Right cardiac atrium (tissue), 5 donors: ENCODE data around the gene RALY. TPM values are rescaled to one million over a fixed set of nuclear protein-coding genes. Genes with fewer than 3 reads are reported as not detected.

Experiments
- ATAC-seq, 2 donors: fragments of 200-7000 bp; cut with Tn5 transposase; one replicate each; pipeline versions ENCODE4 v1.8.0 to v1.9.1; 2020; ENCODE audit warnings: moderate library complexity in 2 of 2, mild to moderate bottlenecking in 1 of 2
- DNase-seq, 3 donors: peaks; one replicate each; pipeline ENCODE4 v3.0.0-alpha.2; 2020
- H3K27ac ChIP-seq: one replicate; pipeline ENCODE4 v1.5.1; 2013; ENCODE audit warnings: mild to moderate bottlenecking, low read length, control low read depth, moderate library complexity
- H3K27me3 ChIP-seq: one replicate; pipeline ENCODE4 v1.6.1; 2013; ENCODE audit not compliant: control insufficient read depth, insufficient read depth
- H3K4me1 ChIP-seq: one replicate; pipeline ENCODE4 v1.6.1; 2013; ENCODE audit warnings: low read length; ENCODE audit not compliant: control insufficient read depth, insufficient read depth
- H3K4me3 ChIP-seq: one replicate; pipeline ENCODE4 v1.5.1; 2013; ENCODE audit warnings: low read length, control low read depth
- H3K9me3 ChIP-seq: one replicate; pipeline ENCODE4 v1.6.1; 2013; ENCODE audit warnings: low read length; ENCODE audit not compliant: control insufficient read depth
- WGBS: extraction: QIAGEN DNeasy Blood & Tissue Kit; methylation state at CpG from one replicate; pipeline ENCODE4 v1.1.7; 2013; 5-methylcytosine and 5-hydroxymethylcytosine counted together
- intact Hi-C, 4 donors: fragments of 100-400 bp; cut with DNase I; formaldehyde crosslinking; loops; one replicate each; pipeline versions ENCODE4 v1.11.0 to v1.14.0; 2022 to 2023
- polyA plus RNA-seq: library from polyadenylated mRNA; stranded (reverse); fragments of 200-250 nt; gene quantifications from one replicate; pipeline ENCODE4 v1.2.3, GENCODE V29; 2013
- total RNA-seq, 4 donors: library from RNA; stranded (reverse); fragmentation: NEBNext Ultra II Directional; extraction: Animal tissue kit (Norgen Biotek cat#: 25700); gene quantifications; one replicate each; pipeline ENCODE4 v1.2.1, GENCODE V29; 2021
- donor health status: healthy with polysubstance abuse.
- donor health status: DM: no; HTN: yes; CAD: no.
- donor health status: DM: no; HTN: no; CAD: no.
- donor health status: DM: no; HTN: yes; CAD: no; lungs with severe emphysema.
- donor health status: DM: yes; HTN: yes; CAD: no.

Gene RALY
- total and polyA plus RNA-seq, 5 donors = 98.6 to 137 (median 116) TPM

DNA sequence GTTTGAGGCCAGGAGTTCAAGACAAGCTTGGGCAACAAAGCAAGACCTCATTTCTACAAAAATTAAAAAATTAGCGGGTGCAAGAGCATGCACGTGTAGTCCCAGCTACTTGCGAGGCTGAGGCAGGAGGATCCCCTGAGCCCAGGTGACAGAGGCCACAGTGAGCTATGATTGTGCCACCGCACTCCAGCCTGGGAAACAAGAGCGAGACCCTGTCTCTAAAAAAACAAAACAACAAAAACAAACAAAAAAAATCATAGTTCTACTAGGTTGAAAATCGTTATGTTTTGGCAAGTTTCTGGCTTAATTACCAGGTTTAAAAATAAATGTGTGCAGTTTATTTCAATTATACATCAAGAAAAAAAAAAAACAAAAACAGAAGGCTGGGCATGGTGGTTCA lies 115.7 kb downstream of the RALY start:
- Histone ChIP-seq H3K9me3 (no peaks in the 10 kb centered on the region), H3K27me3 (no peaks in the 10 kb centered on the region), H3K27ac (no peak overlapping the region), H3K4me1 (peaks cover 11% of the 10 kb centered on the region), H3K4me3 (no peak overlapping the region)
- 90% methylated on average over 6 of the region's 6 CpGs for WGBS
- intact Hi-C loops = no loop called here
- DNase-seq = no peak
- no peak for ATAC-seq

DNA sequence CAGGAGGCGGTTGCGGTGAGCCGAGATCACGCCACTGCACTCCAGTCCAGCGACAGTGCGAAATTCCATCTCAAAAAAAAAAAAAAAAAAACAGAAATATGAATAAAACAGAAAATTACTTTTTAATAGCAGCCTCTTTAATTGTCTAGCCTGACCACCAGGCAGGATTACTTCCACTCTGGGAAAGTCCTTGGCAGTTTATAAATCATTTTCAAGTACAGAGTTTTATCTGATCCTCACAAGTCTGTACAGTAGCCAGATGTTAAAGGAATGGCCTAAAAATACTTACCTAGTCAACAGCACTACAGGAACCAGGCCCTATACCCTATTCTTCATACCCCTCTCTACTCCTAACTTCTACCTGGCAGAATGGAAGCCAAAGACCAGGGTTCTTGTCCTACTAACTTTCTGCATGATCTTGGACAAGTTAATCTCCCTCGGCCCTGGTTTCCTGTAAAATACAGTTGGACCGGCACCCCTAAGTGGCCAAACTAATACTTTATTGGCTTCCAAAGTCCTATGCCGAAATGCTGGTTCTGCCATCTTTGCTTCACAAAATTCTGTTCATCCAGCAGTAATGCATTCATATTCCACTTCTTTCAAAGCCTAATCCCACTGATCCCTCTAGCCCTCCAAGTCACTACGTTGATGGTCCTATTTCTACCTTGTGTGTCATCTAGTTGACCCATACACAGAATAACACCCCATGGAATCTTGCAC lies 116.5 kb downstream of the RALY start:
- ATAC-seq (no peak), DNase-seq (no peak)
- Histone ChIP-seq H3K9me3 (no peaks in the 10 kb centered on the region), H3K4me1 (peaks cover 11% of the 10 kb centered on the region), H3K27me3 (no peaks in the 10 kb centered on the region), H3K4me3 (peak overlapping the region; percentile 92), H3K27ac (no peak overlapping the region)
- 80% methylated on average over 10 of the region's 10 CpGs for WGBS
- intact Hi-C loops = no loop called here

DNA sequence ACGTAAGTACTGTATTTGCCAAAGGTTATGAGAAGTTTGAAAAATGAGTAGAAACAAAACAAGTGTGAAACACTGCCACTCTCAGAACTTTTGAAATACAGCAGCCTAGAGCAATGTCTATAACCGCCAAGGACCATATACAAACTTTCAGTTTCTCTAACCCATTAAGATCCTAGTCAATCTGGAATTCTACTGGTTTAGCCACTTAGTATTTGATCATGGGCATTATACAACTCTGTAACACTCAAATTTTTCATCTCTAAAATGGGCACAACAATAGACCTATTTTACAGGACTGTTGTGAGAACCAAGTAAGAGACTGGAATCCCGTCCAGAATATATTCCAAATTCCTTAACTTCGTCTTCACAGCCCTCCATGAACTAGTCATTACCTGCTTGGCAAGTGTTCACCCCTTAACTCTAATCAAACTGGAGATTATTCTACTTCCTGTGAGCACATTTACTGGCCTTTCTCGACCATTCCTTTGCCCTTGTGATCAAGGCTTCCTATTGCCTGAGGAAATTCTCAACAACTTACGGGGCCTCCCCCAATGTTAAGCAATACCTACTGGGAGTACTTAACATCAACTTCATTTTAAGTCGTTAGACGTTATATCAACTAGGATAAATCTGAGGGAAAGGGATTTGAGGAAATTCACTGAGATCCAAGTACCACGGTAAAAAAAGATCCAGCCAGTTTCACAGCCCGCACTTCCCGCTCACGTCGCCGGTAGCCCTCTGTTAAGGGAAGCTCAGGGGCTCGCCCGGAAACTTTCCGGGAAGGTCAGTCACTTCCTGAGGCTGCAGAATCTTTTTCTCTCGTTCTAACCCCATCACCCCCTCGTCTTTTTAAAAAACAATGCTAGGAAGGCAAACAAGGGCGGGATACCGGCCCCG lies 117.3 kb downstream of the RALY start:
- H3K4me3 ChIP-seq = peak overlapping the region; percentile 92
- WGBS = 4% methylated on average over 22 of the region's 22 CpGs
- no peaks in the 10 kb centered on the region for H3K9me3 ChIP-seq
- H3K4me1 ChIP-seq = peaks cover 8% of the 10 kb centered on the region
- DNase-seq (peak in 2 of 3 donors; percentile 32 to 63), ATAC-seq (peak in 1 of 2 donors; percentile 31)
- intact Hi-C loops = no loop called here
- H3K27ac ChIP-seq = peak overlapping the region; percentile 96
- no peaks in the 10 kb centered on the region for H3K27me3 ChIP-seq

DNA sequence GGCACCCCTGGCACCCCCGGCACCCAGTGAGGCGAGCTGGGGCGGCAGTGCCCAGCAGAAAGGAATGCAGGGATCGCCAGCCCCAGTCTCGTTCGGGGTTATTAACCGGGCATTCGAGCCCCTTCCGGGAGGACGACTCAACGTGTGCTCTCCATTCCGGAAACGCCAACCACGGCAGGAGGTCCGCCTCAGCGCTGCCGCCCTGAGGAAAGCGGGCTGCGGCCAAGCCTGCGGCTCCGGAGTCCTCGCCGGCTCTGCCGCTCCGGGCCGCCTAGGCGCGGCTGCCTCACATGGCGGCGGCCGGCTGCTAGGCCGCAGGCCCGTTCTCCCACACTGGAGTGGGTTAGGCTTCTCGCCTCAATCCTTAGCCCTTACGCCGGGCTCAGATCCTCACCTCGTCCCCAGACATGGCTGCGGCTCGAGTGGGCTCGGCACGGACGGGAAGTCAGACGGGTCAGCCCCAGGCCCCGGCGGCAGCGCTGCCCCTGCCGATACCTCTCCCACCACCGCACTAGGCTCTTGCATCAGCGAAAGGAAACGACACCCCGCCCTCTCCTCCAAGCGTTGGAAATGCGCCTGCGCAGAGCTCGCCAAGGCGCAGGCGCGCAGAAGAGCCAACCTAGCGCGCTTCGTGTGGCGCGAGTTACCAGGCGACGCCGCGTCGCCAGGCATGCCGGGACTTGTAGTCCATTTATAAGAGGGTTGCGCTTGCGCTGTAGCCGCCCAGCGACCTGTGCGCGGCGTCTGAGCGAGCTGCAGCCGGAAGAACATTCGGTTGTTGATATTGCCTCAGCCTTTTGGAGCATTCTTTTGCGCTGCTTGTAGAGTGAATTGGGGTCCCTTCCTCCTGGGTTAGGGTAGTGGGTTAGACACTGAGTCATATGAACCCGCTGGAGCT lies 118.2 kb downstream of the RALY start, which contains the start of gene EIF2S2:
Gene EIF2S2 (minus strand): TSS at position 542 of the 898 bp plus-strand sequence. CDS start 133 bp downstream, at position 409.
- under 1% methylated on average over 81 of the region's 81 CpGs for WGBS
- no peaks in the 10 kb centered on the region for H3K27me3 ChIP-seq
- DNase-seq = peak; percentile 97 to 99 (median 98)
- peak within 1 kb of the TSS; percentile 92 for H3K4me3 ChIP-seq
- intact Hi-C loops = no loop called here
- no peaks in the 10 kb centered on the region for H3K9me3 ChIP-seq
- H3K4me1 ChIP-seq = peaks cover 8% of the 10 kb centered on the region
- peak within 1 kb of the TSS; percentile 96 for H3K27ac ChIP-seq
- peak; percentile 97 to 98 for ATAC-seq

DNA sequence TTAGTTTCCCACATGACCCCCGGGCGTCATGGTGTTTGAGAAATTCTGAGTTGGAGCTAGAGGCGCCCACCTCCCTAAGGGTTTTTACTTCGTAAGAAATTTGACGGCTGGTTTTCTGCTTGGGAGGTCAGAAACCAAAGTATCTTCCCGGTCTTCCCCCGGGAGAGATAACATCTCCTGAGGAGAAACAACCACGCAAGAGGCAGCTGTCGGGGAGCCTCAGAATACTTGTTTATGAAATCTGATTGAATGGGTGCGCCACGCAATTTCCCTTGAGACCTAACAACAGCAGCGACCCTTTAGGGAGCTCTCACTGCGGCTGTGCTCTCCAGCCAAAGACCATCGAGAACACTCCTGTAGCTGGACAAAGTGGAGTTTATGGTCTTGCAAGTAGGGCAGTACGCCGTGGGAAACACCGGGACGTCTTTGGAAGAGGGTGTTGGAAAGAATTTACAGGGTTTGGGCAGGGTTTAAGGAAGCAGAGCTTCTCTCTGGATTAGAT lies 118.9 kb downstream of the RALY start:
- WGBS = under 1% methylated on average over 18 of the region's 18 CpGs
- DNase-seq (peak in 2 of 3 donors; percentile 20 to 65), ATAC-seq (peak; percentile 5 to 6)
- Histone ChIP-seq H3K4me1 (peaks cover 8% of the 10 kb centered on the region), H3K9me3 (no peaks in the 10 kb centered on the region), H3K4me3 (peak overlapping the region; percentile 87), H3K27ac (peak overlapping the region; percentile 94), H3K27me3 (no peaks in the 10 kb centered on the region)
- intact Hi-C loops = no loop called here

DNA sequence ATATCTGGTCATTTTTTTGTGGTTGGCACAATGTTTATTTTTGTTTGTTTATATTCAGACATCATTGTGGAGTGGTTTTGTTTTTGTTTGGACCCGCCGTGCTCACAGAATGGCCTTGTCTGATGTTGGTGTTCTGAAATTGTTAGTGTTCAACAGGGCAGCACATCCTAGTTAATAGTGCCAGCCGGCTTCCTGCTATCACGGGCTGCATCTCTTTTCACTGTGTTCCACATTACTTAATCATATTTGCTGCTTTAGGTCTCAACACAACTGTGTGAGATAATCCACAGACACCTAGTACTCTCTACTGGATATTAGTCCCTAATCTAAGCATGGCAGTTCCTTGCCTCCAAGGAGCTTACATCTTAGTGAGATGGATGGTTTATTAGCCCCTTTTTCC lies 121.1 kb downstream of the RALY start:
- no peak overlapping the region for H3K4me3 ChIP-seq
- intact Hi-C loops = no loop called here
- H3K9me3 ChIP-seq = no peaks in the 10 kb centered on the region
- no peaks in the 10 kb centered on the region for H3K27me3 ChIP-seq
- H3K27ac ChIP-seq = no peak overlapping the region
- no peak for ATAC-seq
- H3K4me1 ChIP-seq = peaks cover 8% of the 10 kb centered on the region
- 89% methylated on average over 4 of the region's 4 CpGs for WGBS
- no peak for DNase-seq

DNA sequence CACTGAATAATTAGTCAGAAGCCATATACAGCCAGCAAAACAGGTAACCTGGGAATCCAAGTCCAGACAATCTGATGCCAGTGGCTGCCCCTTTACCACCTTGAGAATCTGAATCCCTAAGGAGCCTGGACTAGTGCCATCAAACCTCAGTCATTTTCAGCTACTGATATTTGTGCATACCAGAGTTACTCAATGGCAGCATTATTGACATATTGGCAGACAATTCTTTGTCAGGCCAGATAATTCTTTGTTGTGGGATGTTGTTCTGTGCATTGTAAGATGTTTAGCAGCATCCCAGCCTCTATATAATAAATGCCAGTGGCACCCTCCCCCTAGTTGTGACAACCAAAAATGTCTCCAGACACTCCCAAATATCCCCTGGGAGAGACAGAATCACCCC lies 121.5 kb downstream of the RALY start:
- H3K27me3 ChIP-seq = no peaks in the 10 kb centered on the region
- DNase-seq (no peak), ATAC-seq (no peak)
- H3K4me1 ChIP-seq = peaks cover 7% of the 10 kb centered on the region
- intact Hi-C loops = no loop called here
- no peak overlapping the region for H3K27ac ChIP-seq
- no peak overlapping the region for H3K4me3 ChIP-seq
- no peaks in the 10 kb centered on the region for H3K9me3 ChIP-seq

DNA sequence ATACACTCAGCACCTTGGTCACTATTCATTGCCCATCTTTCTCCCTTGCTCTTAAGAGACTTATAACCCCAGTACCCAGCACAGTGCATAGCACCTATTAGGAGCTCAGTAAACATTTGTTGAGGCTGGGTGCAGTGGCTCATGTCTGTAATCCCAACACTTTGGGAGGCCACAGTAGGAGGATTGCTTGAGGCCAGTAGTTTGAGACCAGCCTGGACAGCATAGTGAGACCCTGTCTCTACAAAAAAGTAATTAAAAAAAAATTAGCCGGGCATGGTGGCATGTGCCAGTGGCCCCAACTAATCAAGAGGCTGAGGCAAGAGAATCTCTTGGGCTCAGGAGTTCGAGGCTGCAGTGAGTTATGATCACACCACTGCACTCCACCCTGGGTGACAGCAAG lies 126.5 kb downstream of the RALY start:
- Histone ChIP-seq H3K4me1 (no peaks in the 10 kb centered on the region), H3K27me3 (no peaks in the 10 kb centered on the region), H3K9me3 (no peaks in the 10 kb centered on the region), H3K4me3 (no peak overlapping the region), H3K27ac (no peak overlapping the region)
- no peak for ATAC-seq
- 92% methylated on average over 2 of the region's 2 CpGs for WGBS
- DNase-seq = no peak
- intact Hi-C loops = loop anchor here in 2 of 4 donors (10.0 kb wide), 2 partner anchors 185 to 255 kb away; no protein-coding TSS in a partner anchor

DNA sequence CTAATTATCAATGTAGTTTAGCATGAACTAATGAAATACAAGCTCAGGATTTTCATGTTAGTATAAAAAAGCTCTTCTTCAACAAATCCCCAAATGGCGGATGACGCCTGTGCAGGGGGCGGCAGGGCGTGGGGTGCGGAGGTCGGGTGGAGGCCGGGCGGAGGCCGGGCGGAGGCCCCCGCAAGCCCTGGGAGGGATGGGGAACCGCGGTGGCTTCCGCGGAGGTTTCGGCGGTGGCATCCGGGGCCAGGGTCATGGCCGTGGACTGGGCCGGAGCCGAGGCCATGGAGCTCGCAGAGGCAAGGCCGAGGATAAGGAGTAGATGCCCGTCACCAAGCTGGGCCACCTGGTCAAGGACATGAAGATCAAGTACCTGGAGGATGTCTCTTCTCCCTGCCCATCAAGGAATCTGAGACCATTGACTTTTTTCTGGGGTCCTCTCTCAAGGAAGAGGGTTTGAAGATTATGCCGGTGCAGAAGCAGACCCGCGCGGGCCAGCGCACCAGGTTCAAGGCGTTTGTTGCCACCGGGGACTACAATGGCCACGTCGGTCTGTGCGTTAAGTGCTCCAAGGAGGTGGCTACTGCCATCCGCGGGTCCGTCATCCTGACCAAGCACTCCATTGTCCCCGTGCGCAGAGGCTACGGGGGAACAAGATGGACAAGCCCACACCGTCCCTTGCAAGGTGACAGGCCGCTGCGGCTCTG lies 128.7 kb downstream of the RALY start:
- intact Hi-C loops = loop anchor here in 2 of 4 donors (10.0 kb wide), 2 partner anchors 188 to 258 kb away; no protein-coding TSS in a partner anchor
- ATAC-seq (no peak), DNase-seq (no peak)
- Histone ChIP-seq H3K4me1 (no peaks in the 10 kb centered on the region), H3K4me3 (no peak overlapping the region), H3K9me3 (no peaks in the 10 kb centered on the region), H3K27me3 (no peaks in the 10 kb centered on the region), H3K27ac (no peak overlapping the region)
- WGBS = 96% methylated on average over 43 of the region's 43 CpGs

DNA sequence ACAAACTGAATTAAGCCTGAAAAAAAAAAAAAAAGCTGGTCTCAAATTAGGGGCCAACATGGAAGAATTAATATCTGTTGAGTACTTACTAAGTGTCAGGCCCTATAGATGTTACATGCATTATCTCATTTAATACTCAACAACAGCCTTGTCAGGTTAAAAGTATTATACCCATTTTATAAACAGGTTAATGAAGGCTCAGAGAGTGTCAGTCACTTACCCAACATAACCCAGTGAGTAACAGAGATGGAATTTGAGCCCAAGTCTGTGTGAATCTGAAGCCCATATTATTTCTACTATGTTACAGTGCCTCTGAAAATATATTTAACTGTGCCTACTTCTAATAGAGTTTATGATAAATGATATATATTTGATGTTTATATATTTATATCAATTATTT lies 129.6 kb downstream of the RALY start:
- intact Hi-C loops = loop anchor here in 2 of 4 donors (10.0 kb wide), 2 partner anchors 189 to 259 kb away; no protein-coding TSS in a partner anchor
- DNase-seq = no peak

More for the DNA sequence above, 129.6 kb downstream of the RALY start:
- no peak overlapping the region for H3K27ac ChIP-seq
- H3K9me3 ChIP-seq = no peaks in the 10 kb centered on the region
- no peaks in the 10 kb centered on the region for H3K27me3 ChIP-seq
- no peak overlapping the region for H3K4me3 ChIP-seq
- H3K4me1 ChIP-seq = no peaks in the 10 kb centered on the region
- ATAC-seq = no peak
